Body of pancreas (tissue), 4 donors: Measurements from ENCODE around the gene LDAH.

Experiments
- CTCF ChIP-seq, 7 experiments: fragments of 450-650 bp in 4 of 7; fragments of 200-600 bp in 3 of 7; sonication (generic) in 3 of 7; IDR thresholded peaks; one replicate each; pipeline ENCODE4 v1.5.1; 2016 to 2019; ENCODE audit warnings: antibody characterized with exemption in 7 of 7
- POLR2A ChIP-seq, 3 donors: fragments of 450-650 bp; IDR thresholded peaks; one replicate each; pipeline ENCODE4 v1.6.1; 2016; ENCODE audit warnings: antibody characterized with exemption in 3 of 3, mild to moderate bottlenecking in 2 of 3

- TF ChIP-seq CTCF (IDR thresholded peaks at IDR 0.05) (no peak), POLR2A (IDR thresholded peaks at IDR 0.05) (no peak)
These were observed 130.8 kb downstream of the LDAH start for GRCh38 chr2:20692081-20692480.
